Stimulated activated CD4-positive, alpha-beta T cell treated with anti-CD3 and anti-CD28 coated beads, Interleukin-4, amount 100 ng/mL, for 24 hours (primary cell): ENCODE data around the gene ERBIN.
"Not testable (repeated sequence)": the region's sequence is repeated elsewhere in the genome, so short reads cannot be mapped to it uniquely, and the experiment has no call there.

ENCODE experiments used
- DNase-seq: peaks from one replicate; pipeline ENCODE4 v3.0.0-alpha.2; 2020

The ERBIN gene

DNA sequence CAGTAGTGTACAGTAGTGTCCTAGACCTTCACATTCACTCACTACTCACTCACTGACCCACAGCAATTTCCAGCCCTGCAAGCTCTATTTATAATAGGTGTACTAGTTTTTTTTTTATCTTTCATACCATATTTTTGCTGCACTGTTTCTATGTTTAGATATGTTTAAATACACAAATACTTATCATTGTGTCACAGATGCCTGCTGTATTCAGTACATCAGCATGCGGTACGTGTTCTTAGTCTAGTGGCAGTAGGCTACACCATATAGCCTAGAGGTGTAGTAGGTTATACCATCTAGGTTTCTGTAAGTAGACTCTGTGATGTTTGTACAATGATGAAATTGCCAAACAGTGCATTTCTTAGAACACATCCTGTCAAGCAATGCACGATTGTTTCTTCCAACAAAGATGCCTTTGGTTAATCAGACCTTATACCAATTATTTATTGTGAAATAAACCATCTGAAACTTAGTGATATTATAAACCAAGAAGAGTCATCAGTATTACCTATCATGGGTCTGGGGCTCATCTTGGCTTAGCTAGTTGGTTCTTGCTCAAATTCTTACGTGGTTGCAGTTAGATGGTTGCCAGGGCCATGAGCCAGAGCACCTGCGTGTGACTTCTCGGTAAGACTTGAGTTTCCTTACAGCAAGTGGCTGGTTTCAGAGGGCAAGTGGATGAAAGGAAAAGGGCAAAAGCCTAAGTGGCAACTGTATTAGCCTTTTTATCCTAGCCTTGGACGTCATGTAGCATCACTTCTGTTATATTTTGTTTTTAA, 41.1 kb downstream of the ERBIN start:
- DNase-seq, result no peak

DNA sequence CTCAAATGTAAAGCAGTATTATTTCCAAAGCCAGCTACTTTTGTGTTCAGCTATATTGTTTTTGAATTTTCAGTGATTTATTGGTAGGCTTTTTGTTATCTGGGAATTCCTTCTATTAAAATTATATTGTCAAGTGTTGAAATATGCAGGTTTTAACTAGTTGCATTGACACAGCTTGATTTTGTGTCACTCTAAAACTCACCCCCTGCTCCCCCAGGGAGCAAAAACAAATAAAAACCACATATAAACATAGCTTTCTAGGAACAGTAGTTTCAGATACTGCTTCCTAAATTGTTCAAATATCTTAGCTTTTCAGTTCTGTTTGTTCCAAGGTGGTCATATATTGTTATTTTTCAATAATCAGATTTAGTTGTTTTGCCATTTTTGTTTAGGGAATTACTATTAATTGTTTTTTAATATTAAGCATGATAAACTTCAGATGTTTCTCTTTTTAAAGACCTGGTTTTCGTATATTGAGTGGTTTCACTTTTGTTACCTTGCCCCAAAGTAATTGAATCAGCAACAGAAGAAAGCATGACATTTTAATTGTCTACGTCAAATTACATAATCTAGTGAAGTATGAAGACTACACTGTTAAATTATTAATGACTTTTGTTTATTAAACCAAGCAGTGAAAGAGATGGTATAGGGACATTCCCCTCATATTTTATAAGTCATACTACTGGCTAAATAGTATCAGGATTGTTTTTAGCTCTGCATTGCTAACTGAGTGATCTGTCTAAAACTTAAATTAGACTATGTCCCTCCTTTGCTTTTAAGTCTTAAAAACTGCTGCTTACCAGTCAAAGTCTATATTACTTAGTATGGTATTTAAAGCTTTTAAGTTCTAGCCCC, 43.4 kb downstream of the ERBIN start:
- no peak for DNase-seq

DNA sequence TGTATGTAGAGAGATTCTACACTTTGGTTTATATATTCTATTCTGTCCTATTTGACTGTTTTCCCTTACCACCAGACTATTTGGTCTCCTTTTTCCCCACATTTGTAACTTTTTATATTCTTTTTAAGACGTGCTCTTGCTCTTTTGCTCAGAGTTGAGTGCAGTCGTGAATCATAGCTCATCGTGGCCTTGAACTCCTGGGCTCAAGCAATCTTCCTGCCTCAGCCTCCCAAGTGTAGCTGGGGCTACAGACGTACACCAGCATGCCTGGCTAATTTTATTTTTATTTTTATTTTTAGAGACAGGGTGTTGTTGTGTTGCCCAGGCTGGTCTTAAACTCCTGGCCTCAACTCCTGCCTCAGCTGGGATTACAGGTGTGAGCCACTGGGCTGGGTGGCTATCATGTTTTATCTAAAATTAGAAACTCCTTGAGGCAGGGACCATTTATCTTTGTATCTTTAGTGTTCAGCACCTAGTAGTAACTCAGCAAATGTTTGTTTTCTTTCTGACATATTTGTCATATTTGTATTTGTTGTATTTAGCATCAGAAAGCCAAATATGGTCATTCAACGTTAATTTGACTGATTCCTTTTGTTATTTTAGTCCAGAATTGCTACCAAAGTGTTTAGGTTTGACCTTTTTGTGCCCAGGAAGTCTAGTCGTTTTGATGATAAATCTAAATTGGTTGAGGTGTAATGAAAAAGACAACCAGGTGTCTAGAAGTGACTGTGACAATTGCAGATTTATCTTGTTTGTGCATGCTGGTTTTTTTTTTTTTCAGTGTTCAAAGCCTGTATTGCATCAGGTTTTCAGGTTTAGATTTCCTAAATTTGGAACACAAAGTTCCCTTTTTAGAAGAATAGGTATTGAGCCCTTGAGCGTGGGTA, 44.3 kb downstream of the ERBIN start:
- no peak for DNase-seq

DNA sequence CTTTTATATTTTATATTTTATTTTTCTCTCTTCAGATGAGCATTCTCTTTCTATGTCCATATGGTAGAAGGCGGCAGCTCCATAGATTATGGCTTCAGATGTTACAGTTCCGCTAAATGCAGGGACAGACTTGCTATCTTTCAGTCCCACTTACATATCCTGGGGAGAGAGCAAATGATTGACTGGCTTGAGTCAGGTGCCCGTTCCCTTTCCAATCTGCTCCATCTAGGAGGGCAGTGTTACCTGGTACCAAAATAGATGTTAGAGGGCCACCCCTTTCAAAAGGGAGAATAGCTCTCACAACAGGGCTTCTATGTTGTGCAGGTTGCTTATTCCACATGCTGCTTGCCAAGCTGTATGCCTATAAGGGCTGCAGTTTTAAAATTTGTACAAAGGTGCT, 45.3 kb downstream of the ERBIN start:
- no peak for DNase-seq

DNA sequence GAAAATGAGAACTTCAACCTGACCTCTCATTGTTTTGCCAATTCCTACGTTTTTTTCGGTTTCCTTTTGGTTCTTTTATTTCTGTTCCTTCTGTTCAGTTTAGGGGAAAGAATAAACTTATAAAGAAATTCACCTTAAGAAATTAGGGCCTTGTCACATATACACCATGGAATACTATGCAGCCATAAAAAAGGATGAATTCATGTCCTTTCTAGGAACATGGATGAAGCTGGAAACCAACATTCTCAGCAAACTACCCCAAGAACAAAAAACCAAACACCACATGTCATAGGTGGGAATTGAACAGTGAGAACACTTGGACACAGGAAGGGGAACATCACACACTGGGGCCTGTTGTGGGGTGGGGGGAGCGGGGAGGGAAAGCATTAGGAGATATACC, 46.5 kb downstream of the ERBIN start:
- not testable (repeated sequence) for DNase-seq

DNA sequence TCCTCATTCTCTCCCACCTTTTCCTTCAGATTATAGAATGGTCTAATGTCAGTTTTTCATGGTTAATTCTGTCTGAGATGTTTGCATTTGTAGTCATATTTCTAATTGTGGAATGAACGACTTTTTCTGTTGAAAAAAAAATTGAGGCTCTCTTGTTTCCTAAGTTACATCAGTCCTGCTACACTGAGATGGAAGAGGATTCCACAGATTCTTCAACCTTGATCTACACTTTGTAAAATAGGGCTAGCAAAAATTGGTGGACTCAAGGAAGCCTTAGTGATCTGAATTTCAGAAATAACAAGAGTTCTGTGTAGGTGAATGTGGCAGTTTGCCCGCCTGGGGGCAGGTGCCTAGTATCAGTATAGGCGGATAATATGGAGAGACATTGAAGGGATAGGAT, 51.9 kb downstream of the ERBIN start:
- DNase-seq, result no peak

DNA sequence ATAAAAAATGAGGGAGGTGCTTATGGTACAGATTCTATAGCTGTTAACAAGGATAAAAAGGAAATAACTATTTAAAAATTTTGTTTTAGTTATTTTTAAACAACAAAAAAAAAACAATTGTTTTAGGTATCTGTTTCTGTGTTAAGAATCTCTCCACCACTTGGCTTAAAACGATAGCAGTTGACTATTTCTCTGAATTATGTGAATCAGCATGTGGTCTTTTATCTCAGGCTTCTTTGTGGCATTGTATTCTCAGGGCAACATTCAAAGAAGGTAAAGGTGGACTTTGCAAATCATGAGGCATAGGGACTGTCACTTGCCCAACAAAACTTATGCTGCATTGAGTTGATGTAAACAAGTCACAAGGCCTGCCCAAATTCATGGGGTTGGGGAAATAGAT, 55.2 kb downstream of the ERBIN start:
- DNase-seq, result no peak

DNA sequence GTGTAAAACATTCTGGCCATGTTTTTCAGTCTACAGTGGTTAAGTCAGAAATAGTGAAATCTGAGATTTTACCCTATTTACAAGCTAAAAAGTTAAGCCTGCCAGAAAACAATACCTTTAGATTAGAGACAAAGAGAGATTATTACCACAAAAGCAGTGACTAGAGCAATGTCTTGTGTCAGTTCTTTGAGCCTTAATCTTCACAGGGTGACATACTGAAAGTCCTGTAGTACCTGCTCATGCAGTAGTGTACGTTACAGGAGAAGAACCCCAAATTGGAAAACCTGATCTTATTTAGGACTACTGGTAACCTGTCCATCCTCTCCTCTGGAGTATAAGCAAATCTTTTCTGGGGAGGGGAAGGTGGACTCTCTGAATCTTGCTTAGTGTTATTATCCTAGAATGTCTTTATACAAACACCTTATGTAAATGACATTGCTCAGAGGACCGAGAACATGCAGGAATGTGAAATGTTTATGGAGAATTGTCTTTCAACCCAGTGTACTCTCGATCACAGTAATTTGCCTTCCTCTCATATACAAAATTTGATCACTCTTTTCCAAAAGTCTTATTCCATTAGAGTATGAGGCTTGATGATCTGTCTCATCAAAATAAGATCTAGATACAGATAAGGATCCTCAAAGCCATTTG, 55.7 kb downstream of the ERBIN start:
- DNase-seq, result no peak

DNA sequence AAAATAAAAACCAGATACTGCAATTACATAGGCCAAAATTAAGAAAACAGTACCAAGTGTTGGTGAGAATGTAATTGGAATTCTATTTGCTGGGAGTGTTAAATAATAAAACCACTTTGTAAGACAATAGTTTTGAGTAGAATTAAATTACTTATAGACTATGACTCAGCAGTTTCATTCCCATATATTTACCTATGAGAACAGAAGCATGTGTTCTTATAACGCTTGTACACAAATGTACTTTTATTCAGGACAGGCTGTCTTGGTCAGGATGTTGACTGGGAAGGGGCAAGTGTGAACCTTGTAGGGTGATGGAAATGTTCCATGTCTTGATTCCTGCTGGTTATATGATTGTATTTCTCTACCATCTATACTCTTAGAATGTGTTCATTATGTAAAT, 56.3 kb downstream of the ERBIN start:
- DNase-seq, result no peak

DNA sequence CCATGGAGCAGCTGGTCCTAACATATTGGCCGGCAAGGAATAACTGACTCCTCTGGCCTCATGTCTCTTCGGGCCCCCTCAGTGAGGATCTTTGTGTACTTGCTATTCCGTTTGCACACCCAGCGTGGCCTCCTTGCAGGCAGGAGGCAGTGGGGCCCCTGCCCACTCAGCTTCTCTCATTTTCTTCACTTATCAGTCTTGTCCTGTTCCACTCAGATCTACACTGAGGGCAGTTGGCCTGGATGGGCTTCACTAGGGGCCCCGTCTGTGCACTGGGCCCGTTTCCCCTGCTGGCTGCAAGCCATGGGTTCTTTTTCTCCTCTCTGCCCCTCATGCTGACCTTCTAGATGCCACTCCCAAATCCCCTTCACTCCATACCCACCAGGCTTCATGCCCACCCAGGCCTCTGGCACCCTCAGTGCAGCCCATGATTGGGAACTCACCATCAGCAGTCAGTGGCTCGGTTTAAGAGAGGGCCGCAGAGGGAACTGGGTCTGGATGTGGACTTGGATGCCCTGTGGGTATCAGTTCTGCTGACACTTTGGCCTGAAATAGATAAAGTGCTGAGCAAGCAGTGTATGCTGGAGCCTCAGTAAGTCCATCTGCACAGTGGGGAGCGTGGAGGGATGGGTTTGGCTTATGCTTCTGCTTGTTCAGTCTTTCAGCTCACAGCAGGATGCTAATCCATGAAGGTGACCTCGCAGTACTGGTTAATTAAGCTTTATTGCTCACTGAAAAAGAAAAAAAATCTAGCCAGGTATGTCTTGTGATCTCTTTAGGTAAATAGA, 57.9 kb downstream of the ERBIN start:
- no peak for DNase-seq

DNA sequence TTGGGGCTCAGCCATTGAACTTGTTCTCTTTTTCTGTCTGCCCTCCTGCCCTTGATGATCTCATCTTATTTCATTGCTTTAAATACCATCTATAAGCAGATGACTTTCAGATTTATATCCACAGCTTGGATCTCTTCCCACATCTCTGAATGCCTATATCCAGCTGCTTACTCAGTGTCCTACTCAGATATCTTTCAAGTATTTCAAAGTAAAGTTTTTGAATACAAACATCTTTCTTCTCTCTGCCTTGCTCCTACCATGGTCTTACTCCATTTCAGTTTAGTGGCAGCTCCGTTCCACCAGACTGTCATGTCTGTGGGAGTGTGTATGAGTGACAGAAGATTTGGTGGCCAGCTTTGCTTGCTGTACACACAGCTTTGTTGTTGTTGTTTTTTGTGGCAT, 59.7 kb downstream of the ERBIN start:
- no peak for DNase-seq

DNA sequence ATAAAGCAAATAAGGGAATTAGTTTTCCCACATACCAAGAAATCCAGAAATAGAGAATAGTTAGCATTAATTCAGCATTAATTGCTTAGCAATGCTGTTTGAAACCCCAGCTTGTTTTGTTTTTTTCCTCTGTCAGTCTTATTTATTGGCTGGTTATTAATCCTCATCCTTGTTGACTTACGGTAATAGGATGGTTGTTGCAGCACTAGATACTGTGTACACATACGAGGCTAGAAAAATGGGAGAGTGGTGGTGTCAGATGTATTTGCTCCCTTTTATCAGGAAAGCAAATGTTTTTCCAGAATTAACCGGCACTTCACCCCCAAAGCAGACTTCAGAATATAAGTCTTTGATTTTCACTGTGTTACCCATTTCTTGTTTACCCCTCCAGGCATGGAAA, 60.4 kb downstream of the ERBIN start:
- no peak for DNase-seq

DNA sequence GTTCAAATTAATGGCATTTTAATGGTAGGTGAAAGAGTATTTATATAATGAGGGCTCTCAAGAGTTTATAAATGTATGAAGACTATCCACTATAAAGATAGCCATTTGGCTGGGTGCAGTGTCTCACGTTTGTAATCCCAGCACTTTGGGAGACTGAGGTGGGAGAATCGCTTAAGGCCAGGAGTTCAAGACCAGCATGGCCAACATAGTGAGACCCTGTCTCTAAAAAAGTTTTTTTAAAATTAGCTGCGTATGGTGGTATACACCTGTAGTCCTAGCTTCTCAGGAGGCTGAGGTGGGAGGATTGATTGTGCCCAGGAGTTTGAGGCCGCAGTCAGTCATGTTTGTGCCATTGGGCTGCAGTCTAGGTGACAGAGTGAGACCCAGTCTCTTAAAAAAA, 61.6 kb downstream of the ERBIN start:
- DNase-seq, result no peak

DNA sequence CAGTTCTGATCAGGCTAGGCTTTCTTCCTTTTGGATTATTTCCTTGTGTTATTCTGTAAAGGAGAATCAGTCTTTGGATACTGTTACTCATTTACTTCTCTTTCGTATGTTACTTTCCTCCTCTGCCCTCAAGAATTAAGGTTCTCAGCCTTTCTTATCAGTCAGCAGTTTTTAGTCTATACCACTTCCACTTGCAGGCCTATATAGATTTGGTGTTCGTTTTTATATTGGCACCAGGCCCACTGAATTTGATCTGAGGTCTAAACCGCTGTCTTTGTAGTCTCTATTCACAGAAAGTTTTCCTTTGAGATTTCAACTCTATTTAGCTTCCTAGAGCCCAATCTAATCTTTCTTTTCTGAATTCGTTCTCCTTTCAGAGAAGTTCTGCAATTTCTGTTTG, 62.8 kb downstream of the ERBIN start:
- no peak for DNase-seq

DNA sequence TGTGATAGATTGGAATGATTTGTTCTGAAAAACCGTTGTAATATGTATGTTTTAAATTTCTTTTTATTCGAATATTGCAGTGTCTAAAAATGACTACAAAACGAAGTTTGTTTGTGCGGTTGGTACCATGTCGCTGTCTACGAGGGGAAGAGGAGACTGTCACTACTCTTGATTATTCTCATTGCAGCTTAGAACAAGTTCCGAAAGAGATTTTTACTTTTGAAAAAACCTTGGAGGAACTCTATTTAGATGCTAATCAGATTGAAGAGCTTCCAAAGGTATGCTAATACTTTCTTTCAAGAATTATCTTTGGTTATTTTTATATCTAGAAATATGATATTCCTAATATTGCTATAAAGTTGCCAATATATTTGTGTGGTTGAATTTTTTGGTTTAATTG, 66.3 kb downstream of the ERBIN start:
- DNase-seq, result no peak

DNA sequence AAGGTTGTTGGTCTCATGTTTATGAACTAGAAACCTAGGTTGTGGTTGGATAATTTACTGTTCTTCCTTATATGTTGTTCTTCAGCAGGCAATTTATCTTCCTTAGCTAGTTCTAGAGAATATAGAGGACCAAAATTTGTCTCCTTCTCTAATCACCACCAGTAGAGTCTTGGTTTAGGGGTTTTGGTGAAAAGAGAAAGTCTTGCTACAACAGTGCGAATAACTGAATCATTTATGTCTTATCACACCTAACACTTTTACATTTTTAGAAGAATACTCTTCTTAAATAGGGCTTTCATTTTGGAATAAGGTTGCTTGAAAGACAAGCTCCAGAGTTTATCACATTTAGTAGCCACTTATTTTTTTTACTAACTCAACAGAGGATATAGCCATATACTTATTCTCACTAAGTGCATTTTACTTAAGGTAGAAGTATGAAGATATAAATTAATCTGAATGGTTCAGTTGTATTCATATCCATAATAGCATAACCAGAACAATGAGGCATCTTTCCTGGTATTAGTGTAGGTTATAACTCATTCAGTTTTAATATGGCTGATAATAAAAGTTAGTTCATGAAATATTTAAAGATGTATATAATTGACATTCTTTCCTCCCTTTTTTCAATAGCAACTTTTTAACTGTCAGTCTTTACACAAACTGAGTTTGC, 67.9 kb downstream of the ERBIN start:
- no peak for DNase-seq

DNA sequence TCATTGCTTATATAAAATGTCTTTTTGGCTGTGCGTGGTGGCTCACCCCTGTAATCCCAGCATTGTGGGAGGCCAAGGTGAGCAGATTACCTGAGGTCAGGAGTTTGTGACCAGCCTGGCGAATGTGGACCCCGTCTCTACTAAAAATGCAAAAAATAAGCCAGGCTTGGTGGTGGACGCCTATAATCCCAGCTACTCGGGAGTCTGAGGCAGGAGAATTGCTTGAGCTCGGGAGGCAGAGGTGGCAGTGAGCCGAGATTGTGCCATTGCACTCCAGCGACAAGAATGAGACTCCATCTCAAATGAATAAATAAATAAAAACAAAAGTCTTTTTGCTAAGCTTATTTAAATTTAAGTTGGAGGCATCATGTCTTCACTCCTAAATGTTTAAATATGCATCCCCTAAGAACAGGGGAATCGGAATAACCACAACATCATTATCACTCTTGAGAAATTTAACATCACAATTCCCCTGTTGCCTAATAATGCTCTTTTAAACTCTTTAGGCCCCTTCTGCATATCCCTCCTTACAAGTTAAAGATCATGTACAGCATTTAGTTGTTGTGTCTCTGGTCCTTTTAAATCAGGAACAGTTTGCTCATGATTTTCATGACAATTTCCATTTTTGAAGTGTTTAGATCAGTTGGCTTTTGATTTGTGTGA, 72.8 kb downstream of the ERBIN start:
- DNase-seq, result no peak

DNA sequence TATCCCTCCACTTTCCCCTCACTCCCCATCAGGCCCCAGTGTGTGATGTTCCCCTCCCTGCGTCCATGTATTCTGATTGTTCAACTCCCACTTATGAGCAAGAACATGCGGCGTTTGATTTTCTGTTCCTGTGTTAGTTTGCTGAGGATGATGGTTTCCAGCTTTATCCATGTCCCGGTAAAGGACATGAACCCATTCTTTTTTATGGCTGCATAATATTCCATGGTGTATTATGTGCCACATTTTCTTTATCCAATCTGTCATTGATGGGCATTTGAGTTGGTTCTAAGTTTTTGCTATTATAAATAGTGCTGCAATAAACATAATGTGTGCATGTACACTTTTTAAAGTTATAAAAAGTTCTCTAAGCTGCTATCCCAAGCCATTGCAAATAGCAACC, 75.6 kb downstream of the ERBIN start:
- no peak for DNase-seq

DNA sequence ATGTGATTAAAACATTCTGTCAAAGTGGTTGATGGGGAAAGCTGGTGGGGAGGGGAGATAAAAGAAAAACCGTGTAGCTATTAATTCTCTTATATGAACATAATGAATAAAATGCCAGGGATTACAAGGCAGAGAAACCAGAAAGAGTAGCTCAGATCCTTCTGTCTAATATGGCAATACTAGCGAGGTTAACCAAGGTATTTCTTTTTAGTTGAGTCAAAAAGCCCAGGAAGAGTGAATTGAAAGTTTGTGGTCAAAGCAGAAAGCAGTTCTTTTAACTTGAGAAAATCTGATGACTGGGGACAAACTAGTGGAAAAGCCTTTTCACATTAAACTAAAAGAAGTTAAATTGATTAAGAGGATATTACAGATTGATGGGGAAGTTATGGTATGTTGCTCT, 76.0 kb downstream of the ERBIN start:
- DNase-seq, result no peak

DNA sequence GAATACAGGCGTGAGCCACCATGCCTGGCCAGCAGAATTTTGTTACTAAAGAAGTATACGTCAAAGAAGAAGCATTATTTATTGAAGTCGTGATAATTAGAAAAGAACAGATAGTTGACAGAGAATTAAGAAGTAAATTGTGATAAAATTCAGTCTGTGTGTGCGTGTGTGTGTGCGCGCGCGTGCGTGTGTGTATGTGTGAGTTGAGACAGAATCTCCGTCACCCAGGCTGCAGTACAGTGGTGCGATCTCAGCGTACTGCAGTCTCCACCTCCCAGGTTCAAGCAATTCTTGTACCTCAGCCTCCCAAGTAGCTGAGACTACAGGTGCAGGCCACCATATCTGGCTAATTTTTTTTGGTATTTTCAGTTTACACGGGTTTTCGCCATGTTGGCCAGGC, 77.8 kb downstream of the ERBIN start:
- no peak for DNase-seq

DNA sequence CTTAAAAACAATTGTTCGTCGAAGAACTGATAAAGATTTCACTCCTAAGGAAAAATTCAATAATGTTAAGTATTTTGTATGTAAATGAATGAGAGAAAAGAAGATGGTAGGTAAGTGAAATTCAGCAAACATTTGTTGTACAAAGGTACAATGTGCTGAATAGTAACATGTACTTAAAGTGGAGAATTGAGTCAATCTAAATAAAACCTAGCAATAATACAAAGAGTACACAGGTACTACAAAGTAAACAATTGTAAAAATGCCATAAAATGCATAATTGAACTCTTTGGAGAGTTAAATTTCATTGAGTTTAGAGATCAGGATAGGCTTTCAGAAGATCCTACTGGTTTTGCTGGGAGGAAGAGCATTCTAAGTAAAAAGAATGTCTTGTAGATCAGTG, 82.9 kb downstream of the ERBIN start:
- no peak for DNase-seq
